HG03571 (cell line): Measurements from ENCODE around the gene TBCD.

Experiments
- ATAC-seq: cut with Tn5 transposase; IDR thresholded peaks from one replicate; pipeline ENCODE4 v1.9.1; 2021; ENCODE audit not compliant: unreplicated experiment

TBCD gene

GRCh38 chr17:82936768-82937171 is 184.9 kb downstream of the TBCD start:
- ATAC-seq, result no peak

- no peak for ATAC-seq
These were observed 185.8 kb downstream of the TBCD start for GRCh38 chr17:82937411-82938371.

- no peak for ATAC-seq
These were observed 186.6 kb downstream of the TBCD start for GRCh38 chr17:82938486-82938872.

GRCh38 chr17:82938873-82939620 is 187.2 kb downstream of the TBCD start:
- ATAC-seq, result no peak

GRCh38 chr17:82939621-82940135 is 187.8 kb downstream of the TBCD start:
- ATAC-seq, result no peak

- ATAC-seq, result no peak
These were observed 188.6 kb downstream of the TBCD start for GRCh38 chr17:82940226-82941020.

- ATAC-seq, result no peak
These were observed 189.4 kb downstream of the TBCD start for GRCh38 chr17:82941021-82942001.

- ATAC-seq, result no peak
These were observed 190.6 kb downstream of the TBCD start for GRCh38 chr17:82942166-82943130.

GRCh38 chr17:82943339-82943738 is 191.5 kb downstream of the TBCD start:
- ATAC-seq, result no peak

GRCh38 chr17:82943751-82944150 is 191.9 kb downstream of the TBCD start:
- ATAC-seq, result no peak

- ATAC-seq, result no peak
These were observed 193.1 kb downstream of the TBCD start for GRCh38 chr17:82944990-82945389.

GRCh38 chr17:82946081-82946480 is 194.2 kb downstream of the TBCD start:
- no peak for ATAC-seq

- ATAC-seq, result no peak
These were observed 195.5 kb downstream of the TBCD start for GRCh38 chr17:82947051-82947991.

- no peak for ATAC-seq
These were observed 196.2 kb downstream of the TBCD start for GRCh38 chr17:82948081-82948511.

GRCh38 chr17:82948957-82949356 is 197.1 kb downstream of the TBCD start:
- no peak for ATAC-seq

GRCh38 chr17:82949361-82949760 is 197.5 kb downstream of the TBCD start:
- no peak for ATAC-seq

- no peak for ATAC-seq
These were observed 198.1 kb downstream of the TBCD start for GRCh38 chr17:82949984-82950383.
